ENCODE measurements around the gene GLRA1.
"Not testable (repeated sequence)": the region's sequence is repeated elsewhere in the genome, so short reads cannot be mapped to it uniquely, and the experiment has no call there.

Gene GLRA1

DNA sequence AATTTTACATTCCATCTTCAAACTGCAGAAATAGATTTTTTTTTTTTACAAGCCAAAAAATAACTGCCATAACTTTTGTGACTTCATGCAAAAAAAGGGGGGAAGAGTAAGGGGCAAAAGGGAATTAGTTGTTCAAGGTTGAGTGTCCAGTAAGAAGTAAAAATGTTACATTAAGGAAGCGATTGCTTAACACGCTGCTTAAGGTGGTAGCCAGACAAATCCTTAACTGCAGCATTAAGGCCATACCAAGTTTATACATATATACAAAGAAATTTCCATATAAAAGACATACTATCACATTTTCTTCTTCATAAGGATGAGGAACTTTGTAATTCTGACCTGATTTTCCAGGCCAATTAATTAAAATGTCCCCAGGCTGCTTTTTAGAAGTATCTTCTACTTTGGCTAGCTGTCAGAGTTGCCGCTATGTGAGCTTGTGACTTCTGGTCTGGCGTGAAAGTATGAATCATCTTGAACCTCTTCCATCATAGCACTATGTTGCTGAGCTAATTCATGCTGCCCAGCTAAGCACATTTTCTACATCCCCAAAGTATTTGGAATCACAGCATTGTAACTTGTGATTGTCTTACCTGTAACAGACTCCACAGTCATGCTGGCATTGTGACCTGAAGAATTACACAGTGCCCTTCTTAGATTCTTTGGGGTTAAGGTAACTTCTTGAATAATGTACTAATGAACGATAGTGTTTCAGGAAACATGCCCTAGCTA, 112.9 kb downstream of the GLRA1 start:
- DNase-seq = no peak

DNA sequence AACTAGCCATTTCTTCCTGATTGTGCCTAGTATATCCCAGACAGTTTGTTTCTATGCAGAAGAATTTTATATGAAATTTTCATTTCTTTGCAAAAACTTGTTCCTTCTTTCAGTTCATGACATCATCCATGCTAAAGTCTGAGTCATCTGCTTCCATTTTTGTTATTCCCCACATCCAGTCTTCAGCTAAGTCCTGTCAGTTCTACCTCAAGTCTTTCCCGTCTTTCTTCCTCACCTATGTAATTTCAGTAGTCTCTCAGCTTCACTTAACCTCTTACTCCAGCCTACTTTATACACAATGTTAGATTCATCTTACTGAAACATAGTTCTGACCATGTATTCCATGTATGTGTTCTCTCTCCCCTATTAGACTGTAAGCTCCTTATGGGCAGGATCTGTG, 113.8 kb downstream of the GLRA1 start:
- DNase-seq = no peak

DNA sequence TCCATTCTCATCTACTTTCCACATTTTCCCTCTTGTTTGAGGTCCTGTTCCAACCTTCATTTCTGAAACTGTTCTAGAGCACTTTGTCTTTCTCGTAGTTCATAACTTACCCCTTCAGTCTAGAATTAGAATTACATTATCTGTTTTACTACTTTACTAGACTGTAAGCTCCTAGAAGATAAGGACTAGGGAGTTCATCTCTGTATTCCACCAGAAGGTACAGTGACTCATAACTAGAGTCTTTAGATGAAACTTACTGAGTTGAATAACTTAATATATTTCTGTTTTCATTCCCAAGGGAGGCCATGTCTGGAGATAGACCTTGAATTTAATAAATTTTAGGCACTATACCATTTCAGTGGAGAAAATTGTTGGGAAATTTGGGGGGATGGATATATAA, 114.2 kb downstream of the GLRA1 start:
- DNase-seq = no peak

DNA sequence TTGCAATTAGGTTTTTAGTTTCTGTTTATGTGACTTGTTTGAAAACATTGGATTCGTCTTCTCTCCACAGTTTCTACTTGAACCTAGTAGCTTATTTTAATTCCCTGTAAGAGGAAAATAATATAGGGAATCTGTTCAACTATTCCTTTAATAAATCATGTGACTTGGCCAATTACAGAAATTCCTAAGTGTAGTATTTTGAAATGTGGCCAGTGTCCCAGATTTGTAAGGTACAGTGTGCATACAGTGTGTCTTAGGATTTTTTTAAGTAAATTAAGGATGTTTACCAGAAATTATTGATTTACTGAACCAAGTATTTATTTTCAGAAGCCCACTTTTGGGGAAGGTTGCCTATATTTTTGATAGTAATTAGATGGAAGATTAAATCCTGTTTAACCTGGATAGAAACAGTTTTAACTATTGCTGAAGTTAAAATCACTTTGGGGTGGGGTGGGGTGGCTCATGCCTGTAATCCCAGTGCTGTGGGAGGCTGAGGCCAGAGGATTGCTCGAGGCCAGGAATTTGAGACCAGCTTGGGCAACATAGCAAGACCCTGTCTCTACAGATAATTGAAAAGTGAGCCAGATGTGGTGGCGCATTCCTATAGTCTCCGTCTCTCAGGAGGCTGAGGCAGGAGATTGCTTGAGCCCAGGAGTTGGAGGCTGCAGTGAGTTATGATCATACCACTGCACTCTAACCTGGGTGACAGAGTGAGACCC, 116.0 kb downstream of the GLRA1 start:
- DNase-seq = no peak

DNA sequence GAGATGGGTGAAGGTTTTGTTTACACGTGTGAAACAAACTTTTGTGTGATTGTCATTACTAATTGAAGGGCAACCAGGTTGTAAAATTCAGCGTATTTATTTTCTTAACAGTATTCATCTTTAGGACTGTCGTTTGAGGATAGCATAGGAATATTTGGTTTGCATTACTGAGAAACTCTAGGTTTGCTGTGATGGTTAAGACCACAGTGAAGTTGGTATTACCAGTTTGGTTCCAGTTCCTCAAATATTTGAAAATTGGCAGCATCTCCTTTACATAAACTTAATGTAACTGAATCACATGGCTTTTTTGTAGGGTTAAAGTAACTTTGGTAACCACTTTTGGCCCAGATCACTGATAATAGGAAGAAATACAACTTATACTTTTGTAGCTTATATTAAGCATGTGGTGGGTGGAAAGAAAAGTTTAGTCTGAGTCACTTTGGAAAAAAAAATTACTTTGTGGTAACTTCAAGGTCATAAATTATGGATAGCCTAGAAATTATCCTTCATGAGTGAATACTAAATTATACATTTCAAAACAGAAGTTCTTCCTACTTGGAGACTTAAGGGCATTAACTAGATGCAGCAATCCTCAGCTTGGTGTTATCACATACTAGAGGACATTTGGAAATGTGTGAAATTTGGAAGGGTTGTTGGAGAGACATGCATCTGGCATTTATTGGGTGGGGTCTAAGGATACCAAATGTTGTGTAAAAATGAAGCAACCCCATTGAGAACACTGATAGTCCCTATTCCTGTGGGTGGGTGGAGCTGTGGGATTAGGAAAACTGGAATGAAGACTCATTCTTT, 119.0 kb downstream of the GLRA1 start:
- no peak for DNase-seq

DNA sequence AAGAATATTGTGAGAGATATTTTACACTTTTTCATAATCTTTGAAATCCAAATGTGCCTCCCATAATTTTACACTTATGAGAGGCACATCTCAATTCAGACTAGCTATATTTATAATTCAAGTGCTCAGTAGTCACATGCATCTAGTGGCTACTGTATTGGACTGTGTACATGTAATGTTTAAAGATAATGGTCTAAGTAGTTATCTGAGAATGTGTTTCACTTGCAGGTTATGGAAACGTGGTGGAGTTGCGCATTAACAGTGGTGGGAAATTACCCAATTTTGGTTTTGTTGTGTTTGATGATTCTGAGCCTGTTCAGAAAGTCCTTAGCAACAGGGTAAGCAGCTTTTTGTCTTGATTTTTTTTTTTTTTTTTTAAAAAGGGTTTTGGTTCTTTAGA, 124.1 kb downstream of the GLRA1 start:
- no peak for DNase-seq

DNA sequence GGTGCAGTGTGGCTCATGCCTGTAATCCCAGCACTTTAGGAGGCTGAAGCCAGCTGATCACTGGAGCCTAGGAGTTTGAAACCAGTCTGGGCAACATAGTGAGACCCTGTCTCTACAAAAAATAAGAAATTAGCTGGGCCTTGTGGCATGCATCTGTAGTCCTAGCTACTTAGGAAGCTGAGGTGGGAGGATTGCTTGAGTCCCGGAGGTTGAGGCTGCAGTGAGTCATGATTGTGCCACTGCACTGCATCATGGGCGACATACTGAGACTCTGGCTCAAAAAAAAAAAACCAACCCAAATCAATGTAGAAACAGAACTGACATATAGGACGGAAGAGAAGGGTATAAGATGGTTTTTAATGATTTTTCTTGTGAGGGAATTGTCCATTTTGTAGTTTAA, 125.2 kb downstream of the GLRA1 start:
- no peak for DNase-seq

DNA sequence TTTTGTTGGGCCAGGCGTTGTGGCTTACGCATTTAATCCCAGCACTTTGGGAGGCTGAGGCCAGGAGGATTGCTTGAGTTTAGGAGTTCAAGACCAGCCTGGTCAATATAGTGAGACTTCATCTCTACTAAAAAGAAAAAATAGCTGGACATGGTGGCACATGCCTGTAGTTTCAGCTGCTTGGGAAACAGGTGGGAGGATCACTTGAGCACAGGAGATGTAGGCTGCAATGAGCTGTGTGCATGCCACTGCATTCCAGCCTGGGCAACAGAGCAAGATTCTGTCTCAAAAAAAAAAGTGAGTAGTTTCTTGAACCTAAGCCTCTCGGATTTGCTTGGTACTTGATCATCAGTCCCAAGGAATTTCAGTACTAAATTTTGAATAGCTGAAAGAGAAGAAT, 126.0 kb downstream of the GLRA1 start:
- no peak for DNase-seq

DNA sequence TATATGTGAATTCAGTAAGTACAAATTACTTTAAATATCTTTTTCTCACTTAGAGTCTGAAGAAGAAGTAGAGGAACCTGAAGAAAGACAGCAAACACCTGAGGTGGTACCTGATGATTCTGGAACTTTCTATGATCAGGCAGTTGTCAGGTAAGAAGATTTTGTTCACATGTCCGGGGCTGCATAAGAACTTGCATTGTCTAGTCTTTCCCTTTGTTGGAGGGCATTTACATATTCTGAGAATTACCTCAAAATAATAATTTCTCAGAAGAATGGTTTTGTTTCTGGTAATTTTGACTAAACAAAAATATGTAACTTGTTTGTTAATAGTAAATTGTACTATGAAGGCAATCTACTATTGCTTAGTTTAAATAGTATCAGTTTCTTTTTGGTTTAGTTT, 129.2 kb downstream of the GLRA1 start:
- no peak for DNase-seq

DNA sequence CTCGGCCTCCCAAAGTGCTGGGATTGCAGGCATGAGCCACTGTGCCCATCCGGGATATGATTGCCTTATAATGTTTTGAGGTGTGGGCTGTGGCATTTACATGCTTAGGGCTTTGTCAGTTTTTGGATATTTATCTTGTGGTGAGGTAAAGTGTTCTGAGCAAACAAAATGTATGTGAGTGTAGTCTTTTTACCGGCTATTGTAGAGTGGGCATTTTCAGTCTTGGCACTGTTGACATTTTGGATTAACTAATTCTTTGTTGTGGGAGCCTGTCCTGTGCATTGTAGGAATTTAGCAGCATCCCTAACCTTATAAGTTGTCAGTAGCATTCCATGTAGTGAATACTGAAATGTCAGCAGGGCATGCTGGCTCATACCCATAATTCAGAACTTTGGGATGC, 131.3 kb downstream of the GLRA1 start:
- no peak for DNase-seq

DNA sequence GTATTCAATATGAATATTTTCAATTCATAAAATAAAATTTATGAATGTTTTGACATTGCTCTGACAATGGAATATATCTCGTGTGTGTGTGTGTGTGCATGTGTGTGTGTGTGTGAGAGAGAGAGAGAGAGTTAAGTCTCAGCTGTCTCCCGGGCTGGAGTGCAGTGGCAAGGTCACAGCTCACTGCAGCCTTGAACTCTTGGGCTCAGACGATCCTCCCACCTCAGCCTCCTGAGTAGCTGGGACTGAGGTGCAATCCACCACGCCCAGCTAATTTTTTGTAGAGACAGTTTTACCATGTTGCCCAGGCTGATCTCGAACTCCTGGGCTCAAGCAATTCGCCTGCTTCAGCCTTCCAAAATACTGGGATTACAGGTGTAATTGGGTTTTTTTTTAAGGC, 136.8 kb downstream of the GLRA1 start:
- DNase-seq = no peak

DNA sequence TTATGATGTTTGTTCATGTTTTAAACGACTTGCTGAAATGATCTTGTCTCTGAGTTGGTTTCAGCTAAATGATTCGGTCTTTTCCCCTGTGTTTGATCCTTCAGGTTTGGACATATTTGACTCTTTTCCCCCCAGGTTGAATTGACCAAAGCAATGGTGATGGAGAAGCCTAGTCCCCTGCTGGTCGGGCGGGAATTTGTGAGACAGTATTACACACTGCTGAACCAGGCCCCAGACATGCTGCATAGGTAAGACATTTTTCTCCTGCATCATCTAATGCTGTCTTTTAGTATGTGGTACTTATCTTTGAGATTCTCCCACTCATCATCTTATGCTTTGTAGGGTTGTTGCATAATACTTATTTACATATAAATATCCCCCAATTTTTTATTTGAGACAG, 138.2 kb downstream of the GLRA1 start:
- no peak for DNase-seq

DNA sequence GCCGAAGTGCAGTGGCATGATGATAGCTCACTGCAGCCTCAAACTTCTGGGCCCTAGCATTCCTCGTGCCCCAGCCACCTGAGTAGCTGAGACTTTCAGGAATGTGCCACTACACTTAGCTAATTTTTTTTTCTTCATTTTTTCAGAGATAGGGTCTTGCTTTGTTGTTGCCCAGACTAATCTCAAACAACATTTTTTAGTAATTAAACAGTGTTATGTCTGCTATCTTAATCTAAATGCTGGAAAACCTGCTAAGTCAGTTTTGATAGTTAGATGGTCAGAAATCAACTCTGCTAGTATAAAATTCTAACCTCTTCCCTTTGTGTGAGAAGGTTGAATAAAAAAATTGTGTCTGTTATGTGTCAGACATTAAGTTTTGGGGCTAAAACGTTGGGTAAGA, 140.5 kb downstream of the GLRA1 start:
- DNase-seq = no peak

DNA sequence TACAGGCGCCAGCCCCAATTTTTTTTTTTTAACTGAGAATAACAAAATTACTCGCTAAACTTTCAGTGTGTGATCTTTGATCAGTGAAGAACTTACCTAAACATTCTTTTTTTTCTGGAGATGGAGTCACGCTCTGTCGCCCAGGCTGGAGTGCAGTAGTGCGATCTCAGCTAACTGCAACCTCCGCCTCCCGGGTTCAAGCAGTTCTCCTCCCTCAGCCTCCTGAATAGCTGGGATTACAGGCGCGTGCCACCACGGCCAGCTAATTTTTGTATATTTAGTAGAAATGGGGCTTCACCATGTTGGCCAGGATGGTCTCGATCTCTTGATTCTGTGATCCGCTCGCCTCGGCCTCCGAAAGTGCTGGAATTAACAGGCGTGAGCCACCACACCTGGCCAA, 141.0 kb downstream of the GLRA1 start:
- not testable (repeated sequence) for DNase-seq

DNA sequence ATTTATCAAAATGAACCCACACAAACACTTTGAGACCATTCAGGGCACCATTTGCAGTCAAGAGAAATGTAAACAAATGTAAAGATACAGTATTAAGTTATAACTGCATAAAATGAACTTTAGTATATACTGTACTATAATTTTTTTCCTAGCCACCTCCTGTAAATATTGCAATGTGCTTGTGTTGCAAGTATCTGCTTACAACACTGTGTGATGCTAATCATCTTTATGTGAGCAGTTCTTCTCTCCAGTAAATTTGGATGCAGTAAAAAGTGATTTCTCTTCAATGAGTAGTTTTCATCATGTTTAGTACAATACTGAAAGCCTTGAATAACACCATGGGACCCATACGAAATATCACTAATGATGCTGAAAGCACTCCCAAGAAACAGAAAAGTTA, 143.4 kb downstream of the GLRA1 start:
- no peak for DNase-seq

DNA sequence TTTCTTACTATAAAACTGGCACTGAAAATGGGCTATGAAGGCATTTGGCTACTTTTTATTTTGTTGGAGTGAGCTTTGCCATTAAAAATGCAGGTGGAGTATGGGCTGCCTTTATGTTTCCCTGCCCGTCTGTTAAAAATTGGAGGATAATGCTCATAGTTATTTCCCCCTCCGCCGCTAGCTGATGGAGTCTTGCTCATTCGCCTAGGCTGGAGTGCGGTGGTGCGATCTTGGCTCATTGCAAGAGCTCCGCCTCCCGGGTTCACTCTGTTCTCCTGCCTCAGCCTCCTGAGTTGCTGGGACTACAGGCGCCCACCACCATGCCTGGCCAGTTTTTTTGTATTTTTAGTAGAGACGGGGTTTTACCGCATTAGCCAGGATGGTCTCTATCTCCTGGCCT, 144.3 kb downstream of the GLRA1 start:
- no peak for DNase-seq

DNA sequence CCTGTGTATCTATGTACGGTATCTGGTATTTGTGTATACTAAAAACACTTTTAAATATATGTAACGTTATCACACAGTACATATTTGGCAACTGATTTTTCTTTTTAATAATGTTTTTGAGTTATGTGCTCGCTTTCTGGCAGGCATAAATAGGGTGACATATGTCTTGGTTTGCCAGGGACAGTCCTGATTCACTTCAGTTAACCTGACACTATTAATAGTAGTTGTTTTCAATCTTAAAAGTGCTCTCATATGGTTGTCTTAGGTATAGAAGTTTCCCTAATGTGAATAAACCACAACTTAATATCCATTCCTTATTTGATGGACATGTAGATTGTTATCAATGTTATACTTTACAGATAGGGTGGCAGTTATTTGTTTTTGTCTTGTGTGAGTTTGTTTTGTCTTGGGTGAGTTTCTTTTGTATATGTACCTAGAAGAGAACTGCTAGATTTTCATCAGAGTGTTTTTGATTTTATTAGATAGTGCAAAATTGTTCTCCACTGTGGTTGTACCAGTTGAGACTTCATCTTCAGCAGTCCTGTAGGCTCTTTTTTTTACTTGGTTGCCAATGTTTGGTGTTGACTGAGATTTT, 145.0 kb downstream of the GLRA1 start:
- DNase-seq = no peak

DNA sequence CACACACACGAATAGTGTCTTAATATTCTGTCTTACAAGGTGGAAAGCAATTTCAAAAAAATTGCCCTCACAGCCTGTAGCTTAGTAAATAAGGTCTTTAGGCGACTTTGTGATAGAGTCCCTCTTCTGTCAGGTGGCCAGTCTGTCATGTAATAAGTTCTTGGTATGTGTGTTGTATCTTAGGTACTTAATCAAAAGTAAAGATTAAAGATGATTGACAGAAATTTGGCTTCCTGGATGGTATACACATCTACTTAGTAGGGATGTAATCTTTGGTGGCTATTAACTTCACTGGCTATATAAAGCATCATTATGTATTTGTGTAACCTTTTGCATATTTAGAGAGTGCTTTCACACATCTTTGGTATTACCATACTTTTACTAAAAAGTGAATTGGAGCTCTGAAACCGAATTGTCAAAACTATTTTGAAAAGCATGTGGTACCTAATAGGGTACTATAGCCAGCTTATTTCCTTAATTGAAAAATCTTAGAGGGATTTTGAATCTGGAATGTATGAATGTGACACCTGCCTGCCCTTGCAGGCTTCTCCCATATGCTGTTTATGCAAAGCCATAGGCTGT, 149.5 kb downstream of the GLRA1 start:
- DNase-seq = no peak

DNA sequence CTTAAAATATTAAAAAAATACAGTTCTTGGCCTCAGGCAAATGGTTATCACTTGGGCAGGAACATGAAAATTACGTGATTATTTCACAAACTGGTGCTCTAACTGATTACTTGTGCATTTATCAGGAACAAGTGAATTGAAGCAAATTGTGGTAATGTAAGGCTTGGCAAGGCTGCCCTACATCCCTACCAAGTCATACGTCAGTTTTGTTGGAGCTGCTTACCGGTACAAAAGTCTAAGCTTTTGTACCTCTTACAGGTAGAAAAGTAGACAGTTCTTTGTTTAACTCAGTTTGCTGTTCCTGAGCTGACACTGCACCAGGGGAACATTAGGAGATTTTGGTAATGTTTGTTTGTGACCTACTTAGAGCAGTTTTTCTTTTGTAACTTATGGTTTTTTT, 150.7 kb downstream of the GLRA1 start:
- DNase-seq = no peak

DNA sequence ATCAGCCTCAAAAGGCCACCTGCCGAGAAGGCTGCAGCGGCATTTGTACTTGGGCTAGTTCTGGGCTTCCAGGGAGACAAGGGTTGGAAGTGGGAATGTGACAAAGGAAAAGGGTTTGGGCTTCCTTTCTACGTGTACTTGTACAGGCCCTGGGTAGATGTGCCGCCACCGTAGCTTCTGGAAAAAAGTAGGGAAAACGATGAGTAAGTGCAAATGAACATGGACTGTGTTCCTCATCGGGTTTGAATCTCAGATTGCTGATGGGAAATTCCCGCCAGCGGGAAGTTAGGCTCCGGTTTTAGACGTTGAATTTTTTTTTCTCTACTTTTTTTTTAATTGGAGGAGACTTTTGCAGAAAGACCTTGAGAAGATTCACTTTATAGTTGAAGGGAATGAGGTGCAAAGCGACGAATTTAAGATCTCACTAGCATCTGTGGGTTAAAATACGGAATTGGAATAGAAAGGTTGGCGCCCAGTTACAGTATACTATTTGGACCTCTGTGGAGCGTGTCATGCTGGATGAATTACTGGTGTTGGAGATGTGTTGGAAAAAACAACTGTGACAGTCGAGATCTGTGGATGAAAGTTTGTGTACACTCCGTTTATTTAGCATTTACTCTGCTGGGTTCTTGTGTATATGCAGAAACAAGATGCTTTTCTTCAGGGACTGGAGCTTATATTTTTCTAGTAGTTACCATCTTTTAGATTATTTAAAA, 151.6 kb downstream of the GLRA1 start:
- DNase-seq = no peak

Data from effector CD8-positive, alpha-beta T cell (primary cell).